ENCODE measurements around the gene ETV3.
A peak's percentile ranks its signal among the peaks of the same experiment; 100 is the strongest.

Gene ETV3

GRCh38 chr1:157092831-157093230 lies 45.4 kb downstream of the ETV3 start:
- DNase-seq (ENCODE audit: low spot score in 2 of 2) (no peak), ATAC-seq (ENCODE audit: low read depth) (no peak)
- H3K27me3 Mint-ChIP-seq, result peaks cover 5% of the 10 kb centered on the region
- H3K9me3 Mint-ChIP-seq, result no peaks in the 10 kb centered on the region
- no peak overlapping the region for H3K4me3 Mint-ChIP-seq
- no peaks in the 10 kb centered on the region for H3K4me1 Mint-ChIP-seq
- no peaks in the 10 kb centered on the region for H3K36me3 Mint-ChIP-seq
- H3K27ac Mint-ChIP-seq, result no peak overlapping the region

GRCh38 chr1:157091668-157092273 lies 46.4 kb downstream of the ETV3 start:
- DNase-seq (ENCODE audit: low spot score in 2 of 2), result no peak
- no peaks in the 10 kb centered on the region for H3K36me3 Mint-ChIP-seq
- H3K4me3 Mint-ChIP-seq, result no peak overlapping the region
- H3K4me1 Mint-ChIP-seq, result no peaks in the 10 kb centered on the region
- ATAC-seq (ENCODE audit: low read depth), result no peak
- H3K9me3 Mint-ChIP-seq, result no peaks in the 10 kb centered on the region
- no peak overlapping the region for H3K27ac Mint-ChIP-seq
- H3K27me3 Mint-ChIP-seq, result peaks cover 3% of the 10 kb centered on the region

GRCh38 chr1:157091186-157091585 lies 47.0 kb downstream of the ETV3 start:
- Mint-ChIP-seq H3K27me3 (peaks cover 3% of the 10 kb centered on the region), H3K4me3 (no peak overlapping the region), H3K36me3 (no peaks in the 10 kb centered on the region), H3K27ac (no peak overlapping the region), H3K9me3 (no peaks in the 10 kb centered on the region), H3K4me1 (no peaks in the 10 kb centered on the region)
- ATAC-seq (ENCODE audit: low read depth), result no peak
- no peak for DNase-seq (ENCODE audit: low spot score in 2 of 2)

GRCh38 chr1:157090771-157091170 lies 47.4 kb downstream of the ETV3 start:
- H3K27ac Mint-ChIP-seq, result no peak overlapping the region
- ATAC-seq (ENCODE audit: low read depth), result no peak
- DNase-seq (ENCODE audit: low spot score in 2 of 2), result no peak
- H3K36me3 Mint-ChIP-seq, result no peaks in the 10 kb centered on the region
- H3K4me1 Mint-ChIP-seq, result no peaks in the 10 kb centered on the region
- no peak overlapping the region for H3K4me3 Mint-ChIP-seq
- peaks cover 3% of the 10 kb centered on the region for H3K27me3 Mint-ChIP-seq
- H3K9me3 Mint-ChIP-seq, result no peaks in the 10 kb centered on the region

GRCh38 chr1:157090196-157090647 lies 48.0 kb downstream of the ETV3 start:
- Mint-ChIP-seq H3K4me3 (no peak overlapping the region), H3K27ac (no peak overlapping the region)

GRCh38 chr1:157089789-157090188 lies 48.4 kb downstream of the ETV3 start:
- DNase-seq (ENCODE audit: low spot score in 2 of 2), result no peak
- peak; percentile 12 for ATAC-seq (ENCODE audit: low read depth)
- Mint-ChIP-seq H3K36me3 (no peaks in the 10 kb centered on the region), H3K4me1 (no peaks in the 10 kb centered on the region), H3K27me3 (peaks cover 3% of the 10 kb centered on the region), H3K4me3 (no peak overlapping the region), H3K27ac (no peak overlapping the region), H3K9me3 (no peaks in the 10 kb centered on the region)

More at GRCh38 chr1:157090196-157090647, 48.0 kb downstream of the ETV3 start:
- ATAC-seq (ENCODE audit: low read depth), result peak; percentile 86
- Mint-ChIP-seq H3K27me3 (peaks cover 3% of the 10 kb centered on the region), H3K9me3 (no peaks in the 10 kb centered on the region), H3K36me3 (no peaks in the 10 kb centered on the region), H3K4me1 (no peaks in the 10 kb centered on the region)
- peak; percentile 83 to 91 for DNase-seq (ENCODE audit: low spot score in 2 of 2)

- H3K36me3 Mint-ChIP-seq, result no peaks in the 10 kb centered on the region
- no peaks in the 10 kb centered on the region for H3K9me3 Mint-ChIP-seq
- H3K27ac Mint-ChIP-seq, result no peak overlapping the region
- peaks cover 3% of the 10 kb centered on the region for H3K27me3 Mint-ChIP-seq
- no peak overlapping the region for H3K4me3 Mint-ChIP-seq
- ATAC-seq (ENCODE audit: low read depth) (no peak), DNase-seq (ENCODE audit: low spot score in 2 of 2) (no peak)
- no peaks in the 10 kb centered on the region for H3K4me1 Mint-ChIP-seq
Measured at GRCh38 chr1:157088607-157089006, 49.6 kb downstream of the ETV3 start.

GRCh38 chr1:157087030-157087429 lies 51.2 kb downstream of the ETV3 start:
- H3K27me3 Mint-ChIP-seq, result peaks cover 3% of the 10 kb centered on the region
- H3K4me1 Mint-ChIP-seq, result no peaks in the 10 kb centered on the region
- H3K4me3 Mint-ChIP-seq, result no peak overlapping the region
- ATAC-seq (ENCODE audit: low read depth), result no peak
- DNase-seq (ENCODE audit: low spot score in 2 of 2), result no peak
- H3K27ac Mint-ChIP-seq, result no peak overlapping the region
- no peaks in the 10 kb centered on the region for H3K36me3 Mint-ChIP-seq
- no peaks in the 10 kb centered on the region for H3K9me3 Mint-ChIP-seq

- Mint-ChIP-seq H3K36me3 (no peaks in the 10 kb centered on the region), H3K27ac (no peak overlapping the region), H3K27me3 (peaks cover 3% of the 10 kb centered on the region), H3K9me3 (no peaks in the 10 kb centered on the region), H3K4me3 (no peak overlapping the region), H3K4me1 (no peaks in the 10 kb centered on the region)
- no peak for DNase-seq (ENCODE audit: low spot score in 2 of 2)
- ATAC-seq (ENCODE audit: low read depth), result no peak
Measured at GRCh38 chr1:157086299-157086698, 51.9 kb downstream of the ETV3 start.

GRCh38 chr1:157085421-157085820 lies 52.8 kb downstream of the ETV3 start:
- Mint-ChIP-seq H3K4me3 (no peak overlapping the region), H3K9me3 (no peaks in the 10 kb centered on the region), H3K27ac (no peak overlapping the region), H3K27me3 (peaks cover 5% of the 10 kb centered on the region), H3K36me3 (peaks cover under 1% of the 10 kb centered on the region), H3K4me1 (no peaks in the 10 kb centered on the region)
- DNase-seq (ENCODE audit: low spot score in 2 of 2), result no peak
- ATAC-seq (ENCODE audit: low read depth), result no peak

- Mint-ChIP-seq H3K4me1 (no peaks in the 10 kb centered on the region), H3K9me3 (no peaks in the 10 kb centered on the region), H3K4me3 (no peak overlapping the region), H3K36me3 (peaks cover 2% of the 10 kb centered on the region), H3K27ac (no peak overlapping the region), H3K27me3 (peaks cover 4% of the 10 kb centered on the region)
- no peak for DNase-seq (ENCODE audit: low spot score in 2 of 2)
- ATAC-seq (ENCODE audit: low read depth), result no peak
Measured at GRCh38 chr1:157084720-157085119, 53.5 kb downstream of the ETV3 start.

GRCh38 chr1:157081707-157082106 lies 56.5 kb downstream of the ETV3 start:
- ATAC-seq (ENCODE audit: low read depth) (no peak), DNase-seq (ENCODE audit: low spot score in 2 of 2) (no peak)
- H3K36me3 Mint-ChIP-seq, result peaks cover 2% of the 10 kb centered on the region
- H3K4me1 Mint-ChIP-seq, result no peaks in the 10 kb centered on the region
- no peaks in the 10 kb centered on the region for H3K9me3 Mint-ChIP-seq
- H3K27ac Mint-ChIP-seq, result no peak overlapping the region
- H3K27me3 Mint-ChIP-seq, result peaks cover 9% of the 10 kb centered on the region
- H3K4me3 Mint-ChIP-seq, result no peak overlapping the region

GRCh38 chr1:157080714-157081113 lies 57.5 kb downstream of the ETV3 start:
- Mint-ChIP-seq H3K4me1 (no peaks in the 10 kb centered on the region), H3K9me3 (no peaks in the 10 kb centered on the region), H3K36me3 (peaks cover 2% of the 10 kb centered on the region), H3K27ac (no peak overlapping the region), H3K27me3 (peaks cover 11% of the 10 kb centered on the region), H3K4me3 (no peak overlapping the region)
- DNase-seq (ENCODE audit: low spot score in 2 of 2) (no peak), ATAC-seq (ENCODE audit: low read depth) (no peak)

- ATAC-seq (ENCODE audit: low read depth), result no peak
- Mint-ChIP-seq H3K27ac (no peak overlapping the region), H3K27me3 (peaks cover 17% of the 10 kb centered on the region), H3K4me3 (no peak overlapping the region), H3K4me1 (no peaks in the 10 kb centered on the region), H3K36me3 (peaks cover 2% of the 10 kb centered on the region), H3K9me3 (no peaks in the 10 kb centered on the region)
- DNase-seq (ENCODE audit: low spot score in 2 of 2), result no peak
Measured at GRCh38 chr1:157077394-157077793, 60.8 kb downstream of the ETV3 start.

- ATAC-seq (ENCODE audit: low read depth) (no peak), DNase-seq (ENCODE audit: low spot score in 2 of 2) (peak in 1 of 2 donors; percentile 12)
- Mint-ChIP-seq H3K36me3 (no peaks in the 10 kb centered on the region), H3K27ac (no peak overlapping the region), H3K27me3 (peaks cover 13% of the 10 kb centered on the region), H3K4me1 (no peaks in the 10 kb centered on the region), H3K9me3 (no peaks in the 10 kb centered on the region), H3K4me3 (no peak overlapping the region)
Measured at GRCh38 chr1:157073944-157074685, 64.1 kb downstream of the ETV3 start.

All from memory B cell (primary cell).